ENCODE results near the gene ARPC2. TPM values are rescaled to one million over a fixed set of nuclear protein-coding genes. Genes with fewer than 3 reads are reported as not detected.
A peak's percentile ranks its signal among the peaks of the same experiment; 100 is the strongest.
"Not testable (repeated sequence)": the region's sequence is repeated elsewhere in the genome, so short reads cannot be mapped to it uniquely, and the experiment has no call there.

Gene ARPC2
- 862 TPM for polyA plus RNA-seq

DNA sequence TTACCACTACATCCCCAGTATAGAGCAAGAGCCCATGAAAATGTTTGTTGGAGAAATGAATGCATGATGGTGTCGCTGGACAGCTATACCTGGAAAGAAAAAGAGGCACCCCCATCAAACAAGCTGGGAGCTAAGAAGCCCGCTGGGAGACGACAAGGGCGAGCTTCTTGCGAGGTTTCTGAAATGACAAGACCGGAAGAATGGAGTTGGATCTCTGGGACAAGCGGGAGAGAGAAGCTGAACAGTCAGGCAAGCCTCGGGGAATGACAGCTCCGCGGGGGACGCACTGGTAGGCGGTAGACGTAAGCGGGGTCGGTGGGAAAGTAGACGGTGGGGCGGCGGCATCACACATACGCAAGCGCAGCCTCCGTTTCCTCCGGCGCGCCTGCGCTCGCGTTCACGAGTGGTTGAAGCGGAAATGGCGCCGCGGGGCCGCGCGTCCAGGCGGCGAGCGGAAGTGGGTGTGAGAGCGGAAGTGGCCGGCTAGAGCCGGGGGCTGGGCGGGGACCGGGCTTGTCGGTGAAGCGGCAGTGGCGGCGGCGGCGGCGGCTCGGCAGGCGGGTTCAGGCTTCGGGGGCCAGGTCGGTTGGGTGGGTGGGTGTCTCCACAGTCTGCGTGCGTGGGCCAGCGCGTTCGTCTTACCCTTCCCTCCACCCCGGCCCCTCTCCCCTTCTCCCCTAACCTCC is at the start of gene ARPC2:
TSS of gene ARPC2 (plus strand) at position 516 of the 686 bp plus-strand sequence. CDS start 282 bp downstream, outside the sequence.
- peak within 1 kb of the TSS; percentile 90 to 98 (median 96) for H3K4me3 Mint-ChIP-seq
- H3K36me3 Mint-ChIP-seq: no peaks in the 10 kb centered on the region
- peak within 1 kb of the TSS; percentile 81 to 96 (median 87) for H3K27ac Mint-ChIP-seq
- peaks cover 29 to 36% (median 32%) of the 10 kb centered on the region in 3 donors for H3K4me1 Mint-ChIP-seq
- no peaks in the 10 kb centered on the region for H3K9me3 Mint-ChIP-seq
- H3K27me3 Mint-ChIP-seq: no peaks in the 10 kb centered on the region

DNA sequence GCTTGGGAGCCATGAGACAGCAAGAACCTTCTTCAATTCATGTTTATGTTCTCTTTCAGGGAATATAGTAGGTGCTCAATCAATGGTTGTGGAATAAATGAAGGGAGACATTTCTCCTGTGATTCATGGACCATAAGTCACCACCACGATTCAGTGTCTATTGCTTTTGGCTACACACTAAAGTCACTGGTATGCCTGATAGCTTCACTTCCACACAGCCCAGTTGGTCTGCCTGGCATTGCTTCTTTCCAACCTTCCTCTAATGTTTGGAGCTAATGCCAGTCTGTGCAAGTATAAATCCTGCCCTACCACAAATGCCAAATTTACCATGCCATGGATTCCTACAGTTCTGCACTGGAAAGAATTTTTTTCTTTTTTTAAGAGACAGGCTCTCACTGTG is 49.0 kb upstream of the ARPC2 start:
- peak overlapping the region in 1 of 3 donors; percentile 4 for H3K27ac Mint-ChIP-seq
- H3K27me3 Mint-ChIP-seq: peaks cover 20% of the 10 kb centered on the region
- no peak overlapping the region for H3K4me3 Mint-ChIP-seq
- H3K36me3 Mint-ChIP-seq: no peaks in the 10 kb centered on the region
- H3K9me3 Mint-ChIP-seq: no peaks in the 10 kb centered on the region
- H3K4me1 Mint-ChIP-seq: peaks cover 15 to 20% (median 20%) of the 10 kb centered on the region in 3 donors

DNA sequence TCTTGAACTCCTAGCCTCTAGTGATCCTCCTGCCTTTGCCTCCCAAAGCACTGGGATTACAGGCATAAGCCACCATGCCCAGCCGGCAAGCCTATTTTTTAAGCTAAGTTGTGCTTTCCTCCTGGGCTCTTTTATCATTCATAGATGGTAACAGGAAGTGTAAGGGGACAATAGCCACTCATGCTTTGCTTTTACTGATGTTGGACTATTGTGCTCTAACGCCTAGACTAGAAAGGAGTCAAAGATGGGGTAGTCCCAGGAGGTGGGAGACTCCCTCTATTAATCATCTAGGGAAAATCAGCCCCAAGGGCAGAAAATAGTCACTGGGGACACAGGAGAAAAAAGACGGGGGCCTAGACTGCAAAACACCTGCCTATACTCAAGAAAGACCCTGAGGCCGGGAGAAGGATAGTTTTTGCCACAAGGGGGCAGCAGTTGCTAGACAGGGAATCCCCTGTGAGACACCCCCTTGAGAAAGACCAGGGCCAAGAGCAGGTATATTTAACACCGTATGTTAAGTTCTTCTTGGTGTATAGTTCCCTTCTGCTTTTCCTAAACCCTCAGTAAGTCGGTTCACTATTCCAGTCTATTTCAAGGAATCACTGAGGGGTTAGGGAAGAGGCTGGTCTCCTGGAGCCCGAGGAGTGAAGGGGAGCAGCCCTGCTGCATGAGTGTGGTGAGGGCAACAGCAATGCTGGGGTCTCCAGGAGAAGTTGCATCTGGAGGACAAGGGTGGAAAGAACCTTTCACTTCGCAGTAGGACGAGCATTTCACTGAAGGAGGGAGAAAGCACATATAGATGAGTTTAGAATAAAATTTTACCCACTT is 48.1 kb upstream of the ARPC2 start:
- H3K36me3 Mint-ChIP-seq: no peaks in the 10 kb centered on the region
- H3K27ac Mint-ChIP-seq: no peak overlapping the region
- H3K9me3 Mint-ChIP-seq: no peaks in the 10 kb centered on the region
- peaks cover 19% of the 10 kb centered on the region for H3K27me3 Mint-ChIP-seq
- H3K4me3 Mint-ChIP-seq: no peak overlapping the region
- H3K4me1 Mint-ChIP-seq: peaks cover 15 to 20% (median 20%) of the 10 kb centered on the region in 3 donors

DNA sequence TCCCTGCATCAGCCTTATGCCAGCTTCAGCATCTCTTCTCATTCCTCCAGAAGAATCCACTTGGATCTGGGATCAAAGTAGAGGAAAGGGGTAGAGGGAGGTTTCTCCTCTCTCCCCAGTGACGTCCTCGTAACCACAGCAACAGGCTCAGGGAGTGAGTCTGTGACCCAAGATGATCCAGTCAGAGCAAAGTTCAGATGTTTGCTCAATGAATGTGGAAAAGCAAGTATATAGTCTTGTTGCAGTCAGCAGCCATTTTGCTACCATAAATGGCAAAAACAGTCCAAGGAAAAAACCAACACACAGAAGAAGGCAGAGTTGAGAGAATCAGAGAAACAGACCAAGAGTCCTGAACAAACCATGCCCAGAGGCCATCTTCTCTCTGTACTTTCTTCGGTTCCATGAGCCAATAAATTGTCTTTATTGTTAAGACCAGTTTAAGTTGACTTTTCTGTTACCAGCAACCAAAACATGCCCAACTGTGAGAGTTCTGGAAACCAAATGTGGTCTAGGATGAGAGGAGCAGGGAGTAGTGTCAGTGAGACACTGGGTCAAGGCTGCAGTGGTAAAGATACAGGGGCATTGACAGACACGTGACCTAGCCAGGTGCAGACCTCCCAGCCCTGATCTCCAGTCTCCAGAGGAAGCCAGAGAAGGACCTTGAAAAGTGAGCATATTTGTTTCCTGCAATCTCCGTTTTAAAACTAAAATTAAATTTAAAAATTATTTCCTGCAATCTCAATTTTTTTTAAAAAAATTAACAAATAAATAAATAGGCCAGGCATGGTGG is 47.0 kb upstream of the ARPC2 start:
- Mint-ChIP-seq H3K4me1 (peaks cover 15 to 20% (median 20%) of the 10 kb centered on the region in 3 donors), H3K27me3 (peaks cover 19% of the 10 kb centered on the region), H3K36me3 (no peaks in the 10 kb centered on the region), H3K4me3 (no peak overlapping the region), H3K27ac (peak overlapping the region in 1 of 3 donors; percentile 6), H3K9me3 (no peaks in the 10 kb centered on the region)

DNA sequence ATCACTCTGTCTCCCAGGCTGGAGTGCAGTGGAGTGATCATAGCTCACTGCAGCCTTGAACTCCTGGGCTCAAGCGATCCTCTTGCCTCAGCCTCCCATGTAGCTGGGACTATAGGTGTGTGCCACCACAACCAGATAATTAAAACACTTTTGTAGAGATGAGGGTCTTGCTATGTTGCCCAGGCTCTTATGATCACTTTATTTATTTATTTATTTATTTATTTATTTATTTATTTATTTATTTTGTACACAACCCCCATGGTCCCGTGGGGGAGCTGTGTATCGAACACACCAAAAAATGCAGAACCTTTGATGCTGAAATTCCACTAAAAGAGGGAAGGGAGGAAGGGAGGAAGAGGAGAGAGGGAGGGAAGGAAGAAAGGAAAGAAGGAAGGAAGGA is 45.2 kb upstream of the ARPC2 start:
- H3K27ac Mint-ChIP-seq, H3K9me3 Mint-ChIP-seq, H3K36me3 Mint-ChIP-seq, H3K4me3 Mint-ChIP-seq: not testable (repeated sequence)
- Mint-ChIP-seq H3K27me3 (peaks cover 19% of the 10 kb centered on the region), H3K4me1 (peaks cover 10 to 16% (median 12%) of the 10 kb centered on the region in 3 donors)

DNA sequence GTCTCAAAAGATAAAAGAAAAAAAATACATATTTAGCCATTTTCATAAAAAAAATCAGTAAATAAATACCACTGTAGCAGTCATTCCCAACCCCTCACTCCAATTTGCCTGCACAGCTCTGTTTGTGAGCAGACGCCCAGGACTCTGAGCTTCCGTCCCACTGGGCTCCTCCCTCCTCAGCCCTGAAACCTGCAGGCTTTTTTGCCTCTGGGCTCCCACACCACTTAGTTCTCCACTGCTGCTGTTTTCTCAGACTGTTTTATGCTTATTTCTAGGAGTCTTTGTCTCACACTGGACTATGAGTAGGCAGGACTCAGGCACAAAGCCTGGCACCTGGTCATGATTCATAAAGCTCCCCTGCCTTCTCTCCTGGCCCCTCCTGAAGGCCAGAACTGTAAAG is 44.1 kb upstream of the ARPC2 start:
- peaks cover 17% of the 10 kb centered on the region for H3K27me3 Mint-ChIP-seq
- no peaks in the 10 kb centered on the region for H3K9me3 Mint-ChIP-seq
- peaks cover 5 to 7% (median 6%) of the 10 kb centered on the region in 3 donors for H3K4me1 Mint-ChIP-seq
- H3K4me3 Mint-ChIP-seq: no peak overlapping the region
- no peak overlapping the region for H3K27ac Mint-ChIP-seq
- no peaks in the 10 kb centered on the region for H3K36me3 Mint-ChIP-seq

DNA sequence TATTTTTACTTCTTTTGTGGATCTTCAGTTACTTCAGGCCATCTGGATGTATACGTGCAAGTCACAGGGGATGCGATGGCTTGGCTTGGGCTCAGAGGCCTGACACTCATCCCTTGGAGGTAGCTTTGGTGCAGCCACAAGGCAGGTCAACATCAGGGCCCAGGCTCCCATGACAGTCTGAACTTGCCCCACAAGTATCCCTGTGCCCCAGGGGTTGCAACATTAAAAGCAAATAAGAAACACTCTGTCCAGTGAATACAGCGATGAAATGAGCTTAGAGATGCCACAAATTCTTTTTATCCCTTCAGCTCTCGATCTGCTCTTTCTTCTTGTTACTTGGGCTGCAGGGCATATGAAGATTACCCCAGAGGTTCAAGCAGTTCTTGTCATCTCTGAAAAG is 37.2 kb upstream of the ARPC2 start:
- Mint-ChIP-seq H3K27ac (no peak overlapping the region), H3K4me3 (no peak overlapping the region), H3K4me1 (no peaks in the 10 kb centered on the region), H3K36me3 (peaks cover 1% of the 10 kb centered on the region), H3K9me3 (peaks cover 0 to 4% (median 0%) of the 10 kb centered on the region in 3 donors), H3K27me3 (peaks cover 5% of the 10 kb centered on the region)

DNA sequence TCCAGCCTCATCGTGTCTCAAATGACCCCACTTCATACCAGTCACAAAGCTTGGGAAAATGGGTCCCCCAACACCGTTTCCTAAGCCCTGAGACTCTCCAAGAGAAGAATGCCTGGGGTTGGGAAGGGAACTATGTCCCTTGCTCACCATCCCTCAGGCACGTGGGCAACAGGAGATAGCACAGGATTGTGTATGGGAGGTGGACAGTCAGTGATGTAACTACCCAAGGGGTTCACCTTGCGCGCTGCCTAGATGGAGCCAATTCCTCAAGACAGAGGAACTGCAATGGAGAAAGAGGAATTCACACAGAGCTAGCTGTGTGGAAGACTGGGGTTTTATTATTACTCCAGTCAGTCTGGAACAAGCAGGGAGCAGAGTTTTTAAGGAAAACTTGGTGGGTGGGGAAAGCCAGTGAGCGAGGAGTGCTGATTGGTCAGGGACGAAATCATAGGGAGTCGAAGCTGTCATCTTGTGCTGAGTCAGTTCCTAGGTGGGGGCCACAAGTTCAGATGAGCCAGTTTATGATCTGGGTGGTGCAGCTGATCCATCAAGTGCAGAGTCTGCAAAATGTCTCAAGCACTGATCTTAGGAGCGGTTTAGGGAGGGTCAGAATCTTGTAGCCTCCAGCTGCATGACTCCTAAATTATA is 36.4 kb upstream of the ARPC2 start:
- H3K27ac Mint-ChIP-seq: no peak overlapping the region
- H3K27me3 Mint-ChIP-seq: peaks cover 5% of the 10 kb centered on the region
- H3K4me3 Mint-ChIP-seq: no peak overlapping the region
- H3K9me3 Mint-ChIP-seq: peaks cover 0 to 4% (median 0%) of the 10 kb centered on the region in 3 donors
- peaks cover 1% of the 10 kb centered on the region for H3K36me3 Mint-ChIP-seq
- H3K4me1 Mint-ChIP-seq: no peaks in the 10 kb centered on the region

DNA sequence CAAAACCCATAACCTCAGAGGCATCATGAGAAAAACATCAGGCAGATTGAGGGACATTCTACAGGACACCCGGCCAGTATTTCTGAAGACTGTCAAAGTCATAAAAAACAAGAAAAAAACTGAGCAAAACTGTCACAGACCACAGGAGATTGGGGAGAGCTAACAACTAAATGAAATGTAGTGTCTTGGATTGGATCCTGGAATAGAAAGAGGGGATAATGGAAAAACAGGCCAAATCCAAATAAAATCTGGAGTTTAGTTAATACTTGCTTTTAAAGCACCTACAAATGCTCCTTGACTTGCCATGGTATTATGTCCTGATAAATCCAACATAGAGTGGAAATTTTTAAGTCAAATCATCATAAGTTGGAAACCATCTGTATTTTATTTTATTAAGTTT is 32.7 kb upstream of the ARPC2 start:
- H3K27ac Mint-ChIP-seq: no peak overlapping the region
- H3K27me3 Mint-ChIP-seq: peaks cover 3% of the 10 kb centered on the region
- H3K4me3 Mint-ChIP-seq: no peak overlapping the region
- peaks cover 0 to 4% (median 1%) of the 10 kb centered on the region in 3 donors for H3K4me1 Mint-ChIP-seq
- peaks cover 2% of the 10 kb centered on the region for H3K36me3 Mint-ChIP-seq
- H3K9me3 Mint-ChIP-seq: peaks cover 0 to 4% (median 0%) of the 10 kb centered on the region in 3 donors

DNA sequence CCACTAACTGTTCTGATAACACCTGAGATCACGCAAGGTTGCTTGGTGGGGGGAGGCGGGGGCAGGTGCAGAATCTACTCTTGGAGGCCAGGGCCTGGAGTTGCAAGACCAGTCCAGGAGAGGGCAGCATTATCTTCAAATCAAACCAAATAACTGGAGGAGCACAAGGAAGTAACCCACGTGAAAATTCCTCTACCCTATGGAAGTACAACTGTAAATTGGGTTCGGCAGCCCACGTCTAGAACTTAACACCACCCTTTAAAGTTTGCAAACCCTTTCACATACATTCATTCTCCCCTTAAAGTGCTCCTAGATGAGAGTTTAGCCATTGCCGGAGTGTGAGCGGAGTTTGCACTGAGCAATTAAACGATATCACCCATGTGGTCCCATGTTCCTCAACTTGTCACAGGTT is 30.6 kb upstream of the ARPC2 start:
- H3K27ac Mint-ChIP-seq: no peak overlapping the region
- peaks cover 0 to 4% (median 1%) of the 10 kb centered on the region in 3 donors for H3K4me1 Mint-ChIP-seq
- peaks cover 2% of the 10 kb centered on the region for H3K36me3 Mint-ChIP-seq
- H3K4me3 Mint-ChIP-seq: no peak overlapping the region
- peaks cover 0 to 4% (median 0%) of the 10 kb centered on the region in 3 donors for H3K9me3 Mint-ChIP-seq
- no peaks in the 10 kb centered on the region for H3K27me3 Mint-ChIP-seq

DNA sequence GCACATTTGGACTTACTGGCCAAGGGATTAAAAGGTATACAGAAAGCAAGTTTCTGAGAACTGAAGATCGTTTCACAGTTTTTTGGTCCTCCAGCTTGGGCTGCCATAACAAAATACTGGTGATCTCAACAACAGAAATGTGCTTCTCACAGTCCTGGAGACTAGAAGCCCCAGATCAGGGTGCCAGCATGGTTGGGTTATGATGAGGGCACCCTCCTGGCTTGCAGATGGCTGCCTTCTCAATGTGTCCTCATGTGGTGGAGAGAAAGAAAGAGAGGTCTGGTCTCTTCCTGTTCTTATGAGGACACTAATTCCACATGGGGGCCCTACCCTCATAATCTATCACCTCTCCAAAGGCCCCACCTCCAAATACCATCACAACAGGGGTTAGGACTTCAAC is 30.1 kb upstream of the ARPC2 start:
- Mint-ChIP-seq H3K4me3 (no peak overlapping the region), H3K27ac (no peak overlapping the region), H3K36me3 (peaks cover 2% of the 10 kb centered on the region), H3K4me1 (peaks cover 0 to 4% (median 1%) of the 10 kb centered on the region in 3 donors), H3K27me3 (no peaks in the 10 kb centered on the region), H3K9me3 (peaks cover 0 to 4% (median 0%) of the 10 kb centered on the region in 3 donors)

DNA sequence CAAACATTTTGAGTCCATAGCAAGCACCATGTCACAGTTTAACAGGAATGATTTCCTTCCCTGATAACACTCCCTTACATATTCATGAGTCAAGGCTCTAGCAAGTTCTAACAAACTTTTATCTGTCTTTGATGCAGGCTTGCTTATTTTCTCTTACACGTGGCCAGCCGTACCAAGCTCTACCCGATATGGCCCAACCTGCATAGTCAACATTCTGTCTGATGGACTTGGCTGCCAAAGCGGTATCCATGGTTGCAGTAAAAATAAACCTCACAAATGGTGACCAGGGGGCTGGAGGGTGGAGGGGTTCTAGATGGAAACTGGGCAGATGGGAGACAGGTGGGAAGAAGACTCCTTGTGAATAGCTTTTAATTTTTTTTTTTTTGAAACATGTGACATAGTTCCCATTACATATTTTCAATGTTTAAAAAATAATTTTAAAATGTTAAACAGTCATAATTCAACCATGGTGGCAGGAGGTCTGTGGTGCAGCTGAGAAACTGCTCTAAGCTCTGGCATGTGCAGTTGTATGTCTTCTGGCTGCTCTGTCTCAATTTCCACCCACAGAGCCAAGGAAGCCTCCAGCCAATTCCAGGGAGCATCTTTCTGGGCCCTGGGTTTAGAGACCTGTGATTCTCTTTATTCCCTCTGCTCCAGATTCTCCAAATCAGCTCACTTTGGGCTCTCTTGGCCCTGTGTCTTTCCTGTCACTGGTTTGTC is 29.5 kb upstream of the ARPC2 start:
- H3K27ac Mint-ChIP-seq: no peak overlapping the region
- no peaks in the 10 kb centered on the region for H3K27me3 Mint-ChIP-seq
- H3K4me3 Mint-ChIP-seq: no peak overlapping the region
- H3K4me1 Mint-ChIP-seq: peaks cover 0 to 4% (median 1%) of the 10 kb centered on the region in 3 donors
- peaks cover 0 to 4% (median 0%) of the 10 kb centered on the region in 3 donors for H3K9me3 Mint-ChIP-seq
- peaks cover 2% of the 10 kb centered on the region for H3K36me3 Mint-ChIP-seq

DNA sequence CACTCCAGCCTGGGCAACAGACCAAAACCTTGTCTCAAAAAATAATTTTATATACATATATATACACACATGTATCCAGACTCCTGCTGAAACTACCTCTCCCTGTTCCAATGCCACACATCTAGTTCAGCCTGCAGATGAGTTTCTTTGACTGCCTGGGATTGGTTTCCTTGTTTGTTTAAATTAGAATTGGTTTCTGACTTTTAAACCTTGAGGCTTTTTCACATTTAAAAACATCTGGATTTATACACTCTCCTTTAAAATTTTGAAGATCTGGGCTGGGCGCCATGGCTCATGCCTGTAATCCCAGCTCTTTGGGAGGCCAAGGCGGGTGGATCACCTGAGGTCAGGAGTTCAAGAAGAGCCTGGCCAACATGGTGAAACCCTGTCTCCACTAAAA is 28.5 kb upstream of the ARPC2 start:
- H3K4me1 Mint-ChIP-seq: peaks cover 0 to 4% (median 1%) of the 10 kb centered on the region in 3 donors
- H3K9me3 Mint-ChIP-seq: peaks cover 0 to 2% (median 0%) of the 10 kb centered on the region in 3 donors
- H3K4me3 Mint-ChIP-seq: no peak overlapping the region
- no peak overlapping the region for H3K27ac Mint-ChIP-seq
- no peaks in the 10 kb centered on the region for H3K27me3 Mint-ChIP-seq
- peaks cover 2% of the 10 kb centered on the region for H3K36me3 Mint-ChIP-seq

DNA sequence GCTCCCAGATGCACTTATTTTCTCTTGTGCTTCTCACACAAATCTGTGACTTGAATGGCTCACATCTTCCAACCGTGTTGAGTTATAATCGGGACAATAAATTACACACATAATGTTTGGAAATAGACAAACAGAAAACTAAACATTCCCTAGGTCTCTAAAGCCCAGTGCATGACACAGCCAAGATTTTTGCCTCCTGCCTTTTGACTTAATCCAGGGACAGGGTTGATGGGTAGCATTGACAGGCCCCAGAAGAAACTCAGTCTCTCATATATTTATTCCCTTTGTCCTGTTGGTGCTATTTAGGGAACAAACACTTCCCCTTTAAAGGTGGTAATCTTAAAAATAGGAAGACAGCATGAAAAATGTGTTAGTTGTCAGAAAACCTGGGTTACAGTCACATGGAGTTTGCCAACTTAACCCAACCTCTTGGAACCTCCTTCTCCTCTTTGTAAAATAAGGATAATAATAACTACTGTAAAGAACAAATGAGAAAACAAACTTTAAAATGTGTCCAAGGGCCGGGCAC is 24.0 kb upstream of the ARPC2 start:
- Mint-ChIP-seq H3K4me1 (no peaks in the 10 kb centered on the region), H3K4me3 (no peak overlapping the region), H3K27ac (no peak overlapping the region), H3K9me3 (no peaks in the 10 kb centered on the region), H3K27me3 (peaks cover 3% of the 10 kb centered on the region), H3K36me3 (peaks cover under 1% of the 10 kb centered on the region)
